Suprapubic skin (tissue), 4 donors: ENCODE measurements around the gene AGFG2.

Experiments used
- POLR2A ChIP-seq, 2 donors: fragments of 450-650 bp; IDR thresholded peaks; one replicate each; pipeline ENCODE4 v1.6.1; 2017; ENCODE audit warnings: antibody characterized with exemption in 2 of 2, mild to moderate bottlenecking in 2 of 2, moderate library complexity in 2 of 2
- POLR2AphosphoS5 ChIP-seq, 3 donors: sonication (generic); formaldehyde crosslinking; IDR thresholded peaks; one replicate each; pipeline ENCODE4 v1.6.1; 2017; ENCODE audit warnings: antibody characterized with exemption in 3 of 3
- TF ChIP-seq, protein P1 (sequence below), 2 donors: fragments of 200-600 bp in 1 of 2; fragments of 450-650 bp in 1 of 2; sonication (generic) in 1 of 2; IDR thresholded peaks; one replicate each; pipeline ENCODE4 v1.5.1; 2016 to 2019; ENCODE audit warnings: antibody characterized with exemption in 2 of 2, mild to moderate bottlenecking in 1 of 2, moderate library complexity in 1 of 2

DNA sequence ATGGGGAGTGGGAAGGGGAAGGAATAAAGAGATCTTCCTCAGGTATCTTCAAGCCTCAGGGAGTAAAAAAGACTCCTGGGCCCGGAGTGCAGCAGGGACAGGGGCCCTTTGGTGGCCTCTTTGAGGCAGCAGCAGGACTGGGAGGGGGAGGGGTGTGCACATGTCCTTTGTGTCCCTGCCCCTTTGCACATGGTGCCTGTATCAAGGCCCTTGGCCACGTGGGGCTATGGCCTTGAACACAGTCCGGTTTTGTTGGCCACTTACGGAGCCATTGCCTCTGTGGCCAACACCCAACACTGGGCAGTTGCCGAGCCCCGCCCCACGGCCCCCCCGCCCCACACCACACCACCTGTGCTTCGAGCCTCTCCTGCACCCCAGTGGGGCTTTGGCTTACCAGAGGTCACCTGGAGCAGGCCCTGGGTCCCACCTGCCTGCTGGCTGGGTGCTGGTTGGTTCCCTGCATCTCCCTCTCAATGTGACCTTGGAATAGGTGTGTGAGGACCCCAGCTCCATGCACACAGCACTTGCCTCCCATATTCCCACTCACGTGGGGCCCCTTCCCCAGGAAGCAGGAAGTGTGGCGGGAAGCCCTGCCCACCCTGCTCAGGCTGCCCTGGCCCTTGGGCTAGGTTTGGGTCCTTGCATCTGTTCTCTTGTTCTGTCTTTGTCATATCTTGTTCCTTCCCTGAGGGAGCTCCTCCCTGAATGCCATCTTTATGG, 29.3 kb downstream of the AGFG2 start:
- TF ChIP-seq POLR2A (IDR thresholded peaks at IDR 0.05) (no peak), POLR2AphosphoS5 (IDR thresholded peaks at IDR 0.05) (no peak)
- TF ChIP-seq, protein P1, sequence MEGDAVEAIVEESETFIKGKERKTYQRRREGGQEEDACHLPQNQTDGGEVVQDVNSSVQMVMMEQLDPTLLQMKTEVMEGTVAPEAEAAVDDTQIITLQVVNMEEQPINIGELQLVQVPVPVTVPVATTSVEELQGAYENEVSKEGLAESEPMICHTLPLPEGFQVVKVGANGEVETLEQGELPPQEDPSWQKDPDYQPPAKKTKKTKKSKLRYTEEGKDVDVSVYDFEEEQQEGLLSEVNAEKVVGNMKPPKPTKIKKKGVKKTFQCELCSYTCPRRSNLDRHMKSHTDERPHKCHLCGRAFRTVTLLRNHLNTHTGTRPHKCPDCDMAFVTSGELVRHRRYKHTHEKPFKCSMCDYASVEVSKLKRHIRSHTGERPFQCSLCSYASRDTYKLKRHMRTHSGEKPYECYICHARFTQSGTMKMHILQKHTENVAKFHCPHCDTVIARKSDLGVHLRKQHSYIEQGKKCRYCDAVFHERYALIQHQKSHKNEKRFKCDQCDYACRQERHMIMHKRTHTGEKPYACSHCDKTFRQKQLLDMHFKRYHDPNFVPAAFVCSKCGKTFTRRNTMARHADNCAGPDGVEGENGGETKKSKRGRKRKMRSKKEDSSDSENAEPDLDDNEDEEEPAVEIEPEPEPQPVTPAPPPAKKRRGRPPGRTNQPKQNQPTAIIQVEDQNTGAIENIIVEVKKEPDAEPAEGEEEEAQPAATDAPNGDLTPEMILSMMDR (IDR thresholded peaks at IDR 0.05) = no peak
